ENCODE measurements around the gene THSD8.
"Not testable (repeated sequence)": the region's sequence is repeated elsewhere in the genome, so short reads cannot be mapped to it uniquely, and the experiment has no call there.

Gene THSD8

GRCh38 chr19:12792051-12792852, 9.6 kb upstream of the THSD8 start:
- peak; percentile 56 for DNase-seq

GRCh38 chr19:12792853-12793289, 9.0 kb upstream of the THSD8 start:
- no peak for DNase-seq

GRCh38 chr19:12793290-12794195, 8.3 kb upstream of the THSD8 start:
- DNase-seq: peak; percentile 95

DNA sequence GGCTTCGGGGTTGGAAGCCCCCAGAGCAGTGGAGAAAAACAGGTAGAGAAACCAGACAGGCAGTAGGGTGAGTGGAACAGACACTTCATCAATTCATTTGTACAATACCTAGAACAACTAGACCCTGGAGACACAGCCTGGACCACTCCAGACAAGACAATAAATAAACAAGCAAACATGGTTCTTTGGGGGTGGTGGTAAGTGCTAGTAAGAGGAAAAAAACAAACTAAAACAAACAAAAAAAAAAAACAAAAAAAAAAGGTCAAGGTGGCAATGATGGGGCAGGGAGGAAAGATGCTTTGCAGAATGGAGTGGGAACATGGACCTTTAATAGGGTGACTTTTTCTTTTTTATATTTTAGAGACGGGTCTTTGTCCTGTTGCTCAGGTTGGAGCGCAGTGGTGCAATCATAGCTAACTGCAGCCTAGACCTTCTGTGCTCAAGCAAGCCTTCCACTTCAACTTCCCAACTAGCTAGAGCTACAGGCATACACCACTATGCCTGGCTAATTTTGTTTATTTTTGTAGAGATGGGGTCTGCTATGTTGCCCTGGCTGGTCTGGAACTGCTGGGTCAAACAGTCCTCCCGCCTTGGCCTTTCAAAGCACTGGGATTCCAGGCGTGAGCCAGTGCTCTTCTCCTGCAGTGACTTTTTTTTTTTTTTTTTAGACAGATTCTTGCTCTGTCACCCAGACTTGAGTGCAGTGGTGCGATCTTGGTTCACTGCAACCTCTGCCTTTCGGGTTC, 7.5 kb upstream of the THSD8 start:
- DNase-seq: no peak

GRCh38 chr19:12794971-12795381, 6.9 kb upstream of the THSD8 start:
- no peak for DNase-seq

- peak; percentile 78 for DNase-seq
Measured at GRCh38 chr19:12796146-12797071, 5.5 kb upstream of the THSD8 start.

DNA sequence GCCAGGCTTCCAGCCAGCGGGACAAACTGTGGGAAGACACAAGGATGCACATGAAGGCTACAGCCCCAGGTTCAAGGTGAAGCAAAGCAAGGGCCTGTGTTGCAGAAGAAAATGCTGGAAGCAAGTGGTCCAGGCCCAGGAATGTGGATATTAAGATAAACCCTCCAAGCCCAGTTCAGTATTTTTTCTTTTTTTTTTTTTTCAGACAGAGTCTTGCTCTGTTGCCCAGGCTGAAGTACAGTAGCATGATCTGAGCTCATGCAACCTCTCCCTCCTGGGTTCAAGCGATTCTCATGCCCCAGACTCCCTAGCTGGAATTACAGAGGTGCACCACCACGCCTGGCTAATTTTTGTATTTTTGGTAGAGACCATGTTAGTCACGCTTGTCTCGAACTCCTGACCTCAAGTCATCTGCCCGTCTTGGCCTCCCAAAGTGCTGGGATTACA, 4.7 kb upstream of the THSD8 start:
- DNase-seq: no peak

GRCh38 chr19:12797607-12798006, 4.3 kb upstream of the THSD8 start:
- DNase-seq: not testable (repeated sequence)

- no peak for DNase-seq
Measured at GRCh38 chr19:12799742-12800465, 2.0 kb upstream of the THSD8 start.

- no peak for DNase-seq
Measured at GRCh38 chr19:12800466-12800770, 1.5 kb upstream of the THSD8 start.

GRCh38 chr19:12800923-12801465, 875 bp upstream of the THSD8 start:
- no peak for DNase-seq

DNA sequence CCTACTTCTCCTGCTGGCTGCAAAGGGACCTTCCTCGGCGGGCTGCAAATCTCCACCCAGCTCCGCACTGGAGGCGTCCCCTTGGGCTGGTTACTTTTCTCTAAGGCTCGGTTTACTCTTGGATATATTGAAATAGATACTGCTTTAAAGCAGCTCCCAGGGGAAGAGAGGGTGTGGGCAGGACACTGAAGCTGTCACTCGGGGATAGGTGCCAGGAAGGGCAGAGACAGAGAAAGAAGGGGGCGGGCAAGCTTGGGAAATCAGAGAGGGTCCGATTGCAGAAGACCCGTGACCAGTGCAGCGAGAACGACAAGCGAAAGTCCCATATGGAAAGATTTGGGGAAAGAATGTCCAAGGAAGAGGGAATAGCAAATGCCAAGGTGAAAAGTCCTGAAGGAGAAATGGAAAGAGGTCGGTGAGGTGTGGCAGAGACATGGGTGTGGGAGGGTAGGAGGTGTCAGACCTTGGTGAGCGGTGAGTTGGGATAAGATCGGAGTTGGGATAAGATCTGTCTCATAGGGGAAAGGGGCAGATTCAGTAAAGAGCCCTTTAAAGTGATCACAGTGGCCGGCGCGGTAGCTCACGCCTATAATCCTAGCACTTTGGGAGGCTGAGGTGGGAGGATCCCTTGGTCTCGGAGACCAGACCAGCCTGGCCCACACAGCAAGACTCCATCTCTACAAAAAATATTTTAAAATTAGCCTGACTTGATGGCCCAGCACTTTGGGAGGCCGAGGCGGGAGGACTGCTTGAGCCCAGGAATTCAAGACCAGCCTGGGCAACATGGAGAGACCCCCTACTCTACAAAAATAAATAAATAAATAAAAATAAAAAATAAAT, 618 bp downstream of the THSD8 start:
- DNase-seq: no peak

GRCh38 chr19:12804051-12804450, 2.2 kb downstream of the THSD8 start:
- DNase-seq: no peak

DNA sequence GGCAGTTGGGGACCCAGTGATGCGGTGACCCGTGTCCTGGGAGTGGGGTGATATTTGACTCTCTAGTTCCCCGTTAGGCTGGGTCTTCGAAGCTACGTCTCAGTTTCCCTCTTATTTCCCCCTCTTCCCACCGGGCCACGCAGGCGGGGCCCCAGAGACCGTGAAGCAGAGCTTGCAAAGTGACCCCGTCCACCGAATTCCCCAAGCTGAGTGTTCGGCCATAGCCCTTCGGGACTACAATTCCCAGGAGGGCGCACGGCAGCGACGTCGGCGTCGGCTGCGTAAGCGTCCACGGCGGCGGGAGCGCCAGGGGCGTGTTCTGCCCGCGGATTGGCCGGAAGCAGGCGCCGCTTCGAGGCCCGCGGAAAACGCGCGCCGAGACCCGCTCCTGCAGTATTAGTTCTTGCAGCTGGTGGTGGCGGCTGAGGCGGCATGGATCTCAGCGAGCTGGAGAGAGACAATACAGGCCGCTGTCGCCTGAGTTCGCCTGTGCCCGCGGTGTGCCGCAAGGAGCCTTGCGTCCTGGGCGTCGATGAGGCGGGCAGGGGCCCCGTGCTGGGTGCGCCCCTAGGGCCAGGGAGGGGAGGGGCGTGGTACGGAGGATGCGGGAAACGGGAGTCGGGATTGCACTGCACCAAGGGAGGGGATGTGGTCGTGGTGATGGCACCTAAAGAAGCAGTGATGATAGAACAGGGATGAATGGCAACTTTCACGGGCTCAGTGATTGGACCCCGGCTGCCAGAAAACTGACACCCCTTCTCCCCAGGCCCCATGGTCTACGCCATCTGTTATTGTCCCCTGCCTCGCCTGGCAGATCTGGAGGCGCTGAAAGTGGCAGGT, 4.6 kb downstream of the THSD8 start, which contains the start of gene RNASEH2A:
Gene RNASEH2A, plus strand, starts transcription at position 343 of the 840 bp plus-strand sequence. Its CDS starts 90 bp downstream, at position 433.
- DNase-seq: peak; percentile 88

GRCh38 chr19:12815088-12815487, 13.2 kb downstream of the THSD8 start:
- no peak for DNase-seq

DNA sequence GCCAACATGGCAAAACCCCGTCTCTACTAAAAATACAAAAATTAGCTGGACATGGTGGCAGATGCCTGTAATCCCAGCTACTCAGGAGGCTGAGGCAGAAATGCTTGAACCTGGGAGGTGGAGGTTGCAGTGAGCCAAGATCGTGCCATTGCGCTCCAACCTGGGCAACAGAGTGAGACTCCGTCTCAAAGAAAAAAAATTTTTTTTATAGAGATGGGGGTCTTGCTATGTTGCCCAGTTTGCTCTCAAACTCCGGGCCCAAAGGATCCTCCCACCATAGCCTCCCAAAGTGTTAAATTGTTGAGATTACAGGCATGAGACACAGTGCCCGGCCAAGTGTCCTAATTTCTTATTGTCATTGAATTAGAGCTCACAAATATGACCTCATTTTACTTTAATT, 15.3 kb downstream of the THSD8 start:
- DNase-seq: not testable (repeated sequence)

DNA sequence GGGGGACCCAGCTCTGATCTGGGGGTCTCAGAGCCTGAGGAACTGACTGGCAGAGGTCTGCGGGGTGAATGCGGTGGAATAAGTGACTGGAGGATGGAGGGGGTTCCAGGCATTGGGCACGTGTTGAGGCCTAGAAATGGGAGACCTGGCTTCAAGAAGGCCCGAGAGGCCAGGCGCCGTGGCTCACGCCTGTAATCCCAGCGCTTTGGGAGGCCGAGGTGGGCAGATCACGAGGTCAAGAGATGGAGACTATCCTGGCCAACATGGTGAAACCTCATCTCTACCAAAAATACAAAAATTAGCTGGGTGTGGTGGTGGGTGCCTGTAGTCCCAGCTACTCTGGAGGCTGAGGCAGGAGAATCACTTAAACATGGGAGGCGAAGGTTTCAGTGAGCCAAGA, 15.9 kb downstream of the THSD8 start:
- not testable (repeated sequence) for DNase-seq

- DNase-seq: no peak
Measured at GRCh38 chr19:12821761-12822160, 19.9 kb downstream of the THSD8 start.
